ENCODE results near the gene GLYR1.

GLYR1 gene

GRCh38 chr16:4754865-4755264, 92.2 kb downstream of the GLYR1 start:
- in situ Hi-C loops (cut with HindIII; ENCODE audit: low pct_ligation_motif_present, low pct_unique_long_range_greater_than_20kb, low sequenced_read_pairs), result no loop called here
- DNase-seq, result no peak

- in situ Hi-C loops (cut with HindIII; ENCODE audit: low pct_ligation_motif_present, low pct_unique_long_range_greater_than_20kb, low sequenced_read_pairs), result no loop called here
Observed at GRCh38 chr16:4753227-4753626, 93.9 kb downstream of the GLYR1 start.

More at GRCh38 chr16:4753227-4753626, 93.9 kb downstream of the GLYR1 start:
- DNase-seq, result no peak
